GM23248 (cell line): ENCODE measurements around the gene ACE. TPM values are rescaled to one million over a fixed set of nuclear protein-coding genes. Genes with fewer than 3 reads are reported as not detected.

Experiments
- DNase-seq: peaks from one replicate; pipeline ENCODE4 v3.0.0-alpha.2; 2015
- H2AFZ ChIP-seq: fragments of 200-600 bp; sonication (generic); 2 replicates; pipeline ENCODE4 v1.6.1; 2016; ENCODE audit warnings: antibody characterized with exemption
- H3F3A ChIP-seq: fragments of 200-600 bp; sonication (generic); 2 replicates; pipeline ENCODE4 v1.6.1; 2016; ENCODE audit warnings: mild to moderate bottlenecking, antibody characterized with exemption, mixed run types; ENCODE audit not compliant: insufficient read depth
- H3K27ac ChIP-seq: fragments of 200-600 bp; sonication (generic); 2 replicates; pipeline ENCODE4 v1.5.1; 2016; ENCODE audit warnings: mild to moderate bottlenecking
- H3K27me3 ChIP-seq: fragments of 200-600 bp; sonication (generic); replicated peaks from 2 replicates; pipeline ENCODE4 v1.6.1; 2016; ENCODE audit warnings: mild to moderate bottlenecking; ENCODE audit not compliant: insufficient read depth
- H3K36me3 ChIP-seq: fragments of 200-600 bp; sonication (generic); 2 replicates; pipeline ENCODE4 v1.6.1; 2016; ENCODE audit warnings: low read depth, mild to moderate bottlenecking
- H3K4me1 ChIP-seq: fragments of 200-600 bp; sonication (generic); 2 replicates; pipeline ENCODE4 v1.6.1; 2016; ENCODE audit warnings: mild to moderate bottlenecking; ENCODE audit not compliant: insufficient read depth
- H3K4me2 ChIP-seq: fragments of 200-600 bp; sonication (generic); one replicate; pipeline ENCODE4 v1.6.1; 2016; ENCODE audit warnings: mild to moderate bottlenecking; ENCODE audit not compliant: unreplicated experiment
- H3K4me3 ChIP-seq: fragments of 200-600 bp; sonication (generic); 2 replicates; pipeline ENCODE4 v1.5.1; 2016; ENCODE audit warnings: mild to moderate bottlenecking
- H3K79me2 ChIP-seq: fragments of 200-600 bp; sonication (generic); 2 replicates; pipeline ENCODE4 v1.6.1; 2016; ENCODE audit warnings: mild to moderate bottlenecking; ENCODE audit not compliant: insufficient read depth
- H3K9ac ChIP-seq: fragments of 200-600 bp; sonication (generic); 2 replicates; pipeline ENCODE4 v1.6.1; 2016; ENCODE audit warnings: mild to moderate bottlenecking
- H3K9me2 ChIP-seq: fragments of 200-600 bp; sonication (generic); 2 replicates; pipeline ENCODE4 v1.6.1; 2016; ENCODE audit warnings: mixed run types, mild to moderate bottlenecking, moderate library complexity; ENCODE audit not compliant: insufficient read depth
- H3K9me3 ChIP-seq: fragments of 200-600 bp; sonication (generic); one replicate; pipeline ENCODE4 v1.6.1; 2017; ENCODE audit warnings: low read depth
- H4K20me1 ChIP-seq: fragments of 200-600 bp; sonication (generic); 2 replicates; pipeline ENCODE4 v1.6.0; 2016; ENCODE audit not compliant: insufficient read depth
- EZH2 ChIP-seq: fragments of 200-600 bp; sonication (generic); IDR thresholded peaks from 2 replicates; pipeline ENCODE4 v1.6.1; 2018; ENCODE audit warnings: antibody characterized with exemption, mild to moderate bottlenecking; ENCODE audit not compliant: insufficient read depth, poor library complexity, severe bottlenecking
- EZH2phosphoT487 ChIP-seq: fragments of 200-600 bp; sonication (generic); IDR thresholded peaks from 2 replicates; pipeline ENCODE4 v1.6.1; 2018; ENCODE audit warnings: antibody characterized with exemption, moderate library complexity, mild to moderate bottlenecking, low read depth; ENCODE audit not compliant: insufficient read depth
- WGBS, 2 experiments: methylation state at CpG; one replicate each; pipeline ENCODE4 v1.1.6; 2015 to 2017; ENCODE audit warnings: low lambda C conversion rate in 2 of 2, low coverage in 1 of 2; ENCODE audit errors: missing lambda C conversion rate in 2 of 2; 5-methylcytosine and 5-hydroxymethylcytosine counted together
- in situ Hi-C: fragments of 300-500 bp; cut with MboI; formaldehyde crosslinking; loops from 2 replicates; pipeline ENCODE4 v1.15.0; 2020
- polyA plus RNA-seq: library from polyadenylated mRNA; unstranded; fragments of >200 nt; fragmentation: Nextera tagmentation; extraction: Ambion mirVana; gene quantifications from 2 replicates; pipeline ENCODE4 v1.2.1, GENCODE V29; 2016
- total RNA-seq: library from RNA; depleted of rRNA; stranded (reverse); fragments of >200 nt; shearing (Covaris generic); gene quantifications from 2 replicates; pipeline ENCODE4 v1.2.3, GENCODE V29; 2014

The ACE gene
- total and polyA plus RNA-seq, 2 experiments from 2014 or later, result 2.2 to 3.4 TPM

DNA sequence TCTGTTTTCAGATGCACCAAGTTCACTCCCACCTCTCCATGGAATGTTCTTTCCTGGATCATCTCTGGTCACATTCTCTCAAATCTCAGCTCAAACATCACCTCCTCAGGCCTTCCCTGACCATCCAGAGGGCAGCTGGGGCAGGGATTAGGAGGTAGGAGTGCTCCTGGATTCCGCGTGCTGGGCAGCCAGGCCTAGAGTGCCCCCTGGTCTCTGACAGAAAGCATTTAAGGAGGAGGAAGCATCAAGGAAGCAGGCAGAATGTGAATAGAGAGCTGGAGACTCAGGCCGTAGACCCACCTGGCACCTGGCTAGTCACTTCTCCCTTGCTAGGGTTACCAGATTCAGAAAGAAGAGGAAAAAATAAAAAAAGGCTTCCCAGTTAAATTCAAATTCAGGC lies 28.2 kb upstream of the ACE start:
- no peaks in the 10 kb centered on the region for H4K20me1 ChIP-seq
- in situ Hi-C loops, result no loop called here

DNA sequence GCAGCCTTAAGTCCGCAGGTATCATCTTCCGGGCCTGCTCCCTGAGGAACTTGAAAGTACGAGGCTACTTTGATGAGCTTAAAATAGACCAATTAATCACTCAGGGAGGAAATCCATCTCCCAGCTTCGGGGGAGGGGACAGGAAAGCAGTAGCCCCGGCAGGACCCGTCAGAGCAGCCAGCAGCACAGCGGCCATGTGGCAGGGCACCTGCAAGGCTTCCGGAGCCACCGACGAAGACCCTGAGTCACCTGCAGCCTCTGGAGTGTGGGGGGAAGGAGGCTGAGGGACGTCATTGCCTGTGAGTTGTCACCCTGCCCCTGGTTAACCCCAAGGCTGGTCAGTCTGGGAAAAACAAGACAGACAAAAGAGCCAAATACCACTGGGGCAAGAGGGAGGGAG lies 26.3 kb upstream of the ACE start:
- H3K4me2 ChIP-seq, result no peak overlapping the region
- peaks cover 4% of the 10 kb centered on the region; the same call in 1 of the 2 replicates for H3K4me1 ChIP-seq
- H3K27ac ChIP-seq, result no peak overlapping the region
- 39% methylated on average over 11 of the region's 11 CpGs for whole genome bisulfite sequencing, 2 experiments
- H3K27me3 ChIP-seq, result no peaks in the 10 kb centered on the region
- H3K4me3 ChIP-seq, result no peak overlapping the region
- no peaks in the 10 kb centered on the region for H3K79me2 ChIP-seq
- in situ Hi-C loops, result no loop called here
- no peak overlapping the region; the same call in 1 of the 2 replicates for H2AFZ ChIP-seq
- peaks cover 4% of the 10 kb centered on the region; the same call in 1 of the 2 replicates for H3F3A ChIP-seq
- TF ChIP-seq EZH2phosphoT487, result no peak
- TF ChIP-seq EZH2, result no peak
- peak; percentile 47 for DNase-seq
- no peaks in the 10 kb centered on the region for H3K9me2 ChIP-seq
- no peaks in the 10 kb centered on the region for H3K36me3 ChIP-seq
- H3K9me3 ChIP-seq, result no peaks in the 10 kb centered on the region
- H4K20me1 ChIP-seq, result no peaks in the 10 kb centered on the region
- no peak overlapping the region for H3K9ac ChIP-seq

More for the DNA sequence above, 28.2 kb upstream of the ACE start:
- 96 to 97% methylated on average over 3 of the region's 3 CpGs for WGBS, 2 experiments
- TF ChIP-seq EZH2, result no peak
- TF ChIP-seq EZH2phosphoT487, result no peak
- H3K9me3 ChIP-seq, result no peaks in the 10 kb centered on the region
- DNase-seq, result no peak
- H3K4me2 ChIP-seq, result no peak overlapping the region
- no peaks in the 10 kb centered on the region for H3K9me2 ChIP-seq
- H3K27me3 ChIP-seq, result no peaks in the 10 kb centered on the region
- no peak overlapping the region for H2AFZ ChIP-seq
- H3F3A ChIP-seq, result 0 out of 2 replicates have a peak, but pooled peaks cover 5% of the 10 kb centered on the region
- peaks cover 4% of the 10 kb centered on the region; the same call in 1 of the 2 replicates for H3K4me1 ChIP-seq
- H3K4me3 ChIP-seq, result no peak overlapping the region
- no peaks in the 10 kb centered on the region for H3K36me3 ChIP-seq
- no peak overlapping the region for H3K9ac ChIP-seq
- no peaks in the 10 kb centered on the region for H3K79me2 ChIP-seq
- H3K27ac ChIP-seq, result no peak overlapping the region

DNA sequence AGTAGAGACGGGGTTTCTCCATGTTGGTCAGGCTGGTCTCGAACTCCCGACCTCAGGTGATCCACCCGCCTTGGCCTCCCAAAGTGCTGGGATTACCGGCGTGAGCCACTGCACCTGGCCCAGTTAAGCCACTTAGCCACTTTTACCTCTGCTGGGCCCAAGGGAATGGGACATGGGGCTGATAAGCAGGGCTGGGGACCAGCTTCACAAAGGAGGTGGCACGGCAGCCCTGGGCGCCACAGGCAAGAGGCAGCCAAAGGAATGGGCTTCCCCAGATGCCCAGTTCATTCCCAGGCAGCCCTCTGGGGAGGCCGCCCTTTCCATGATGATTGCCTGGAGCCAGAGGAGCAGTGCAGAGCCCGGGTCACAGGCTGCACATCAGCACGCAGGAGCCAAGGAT lies 25.7 kb upstream of the ACE start:
- H3K4me3 ChIP-seq, result no peak overlapping the region
- no peak for TF ChIP-seq EZH2phosphoT487
- no peak for TF ChIP-seq EZH2
- H4K20me1 ChIP-seq, result no peaks in the 10 kb centered on the region
- no peak overlapping the region for H2AFZ ChIP-seq
- no peaks in the 10 kb centered on the region for H3K9me2 ChIP-seq
- WGBS, 2 experiments, result 91 to 93% methylated on average over 11 of the region's 11 CpGs
- H3K36me3 ChIP-seq, result no peaks in the 10 kb centered on the region
- no peak for DNase-seq
- H3K27me3 ChIP-seq, result no peaks in the 10 kb centered on the region
- H3F3A ChIP-seq, result peaks cover 4% of the 10 kb centered on the region; the same call in 1 of the 2 replicates
- H3K79me2 ChIP-seq, result no peaks in the 10 kb centered on the region
- peaks cover 4% of the 10 kb centered on the region; the same call in 1 of the 2 replicates for H3K4me1 ChIP-seq
- no peak overlapping the region for H3K9ac ChIP-seq
- H3K4me2 ChIP-seq, result no peak overlapping the region
- no peaks in the 10 kb centered on the region for H3K9me3 ChIP-seq
- in situ Hi-C loops, result no loop called here
- H3K27ac ChIP-seq, result no peak overlapping the region

DNA sequence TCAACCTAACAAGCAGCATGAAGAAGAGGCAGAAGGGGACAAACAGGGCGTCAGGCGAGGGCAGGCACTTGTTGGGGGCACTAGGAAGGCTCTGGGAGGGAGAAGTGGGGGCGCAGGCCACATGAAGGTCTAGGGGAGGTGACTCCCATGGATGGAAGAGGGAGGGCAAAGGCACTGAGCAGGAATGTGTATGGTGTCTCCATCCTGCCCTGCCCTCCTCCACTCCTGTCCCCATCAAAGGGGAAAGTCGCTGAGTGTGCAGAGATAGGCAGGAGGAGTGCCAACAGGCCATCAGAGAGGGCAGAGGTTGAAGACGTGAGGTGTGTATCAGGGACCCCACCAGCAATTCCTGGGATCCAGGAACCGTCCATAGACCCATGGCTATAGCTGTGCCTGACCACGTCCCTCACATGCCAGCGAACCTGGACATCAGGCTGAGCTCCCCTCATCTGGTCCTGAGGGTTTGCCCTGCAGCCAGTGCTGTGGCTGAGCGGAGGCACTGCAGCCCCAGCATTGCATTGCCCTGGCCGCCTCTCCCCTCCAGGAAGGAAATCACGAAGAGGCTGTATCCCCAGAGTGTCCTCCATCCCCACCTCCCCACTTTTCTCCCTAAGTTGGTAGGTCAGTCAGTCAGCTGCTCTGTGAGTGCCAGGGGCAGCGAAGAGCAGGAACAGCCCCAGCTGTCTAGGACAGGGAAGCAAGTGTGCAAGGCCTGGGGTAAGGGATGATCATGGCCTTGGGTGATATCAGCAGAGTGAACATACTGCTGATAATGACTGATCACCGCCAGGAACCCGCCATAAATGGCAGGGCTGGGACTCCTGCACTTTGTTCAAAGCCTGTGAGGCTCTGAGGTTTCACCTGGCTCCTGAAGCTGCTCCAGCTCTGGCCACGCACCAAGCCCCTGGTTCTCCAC lies 24.6 kb upstream of the ACE start:
- H3K36me3 ChIP-seq, result no peaks in the 10 kb centered on the region
- in situ Hi-C loops, result no loop called here
- H3K9me3 ChIP-seq, result no peaks in the 10 kb centered on the region
- H3K9me2 ChIP-seq, result no peaks in the 10 kb centered on the region
- H3K9ac ChIP-seq, result no peak overlapping the region
- H3K4me3 ChIP-seq, result no peak overlapping the region
- TF ChIP-seq EZH2 (no peak), EZH2phosphoT487 (no peak)
- no peak overlapping the region for H2AFZ ChIP-seq
- H4K20me1 ChIP-seq, result no peaks in the 10 kb centered on the region
- WGBS, 2 experiments, result 90 to 91% methylated on average over 15 of the region's 15 CpGs
- H3K79me2 ChIP-seq, result no peaks in the 10 kb centered on the region
- no peaks in the 10 kb centered on the region for H3K27me3 ChIP-seq
- H3F3A ChIP-seq, result peaks cover 4% of the 10 kb centered on the region; the same call in 1 of the 2 replicates
- no peak overlapping the region for H3K27ac ChIP-seq
- DNase-seq, result no peak
- H3K4me1 ChIP-seq, result peaks cover 4% of the 10 kb centered on the region; the same call in 1 of the 2 replicates
- H3K4me2 ChIP-seq, result no peak overlapping the region
